Measurements from ENCODE around the gene TCAF1.
"Not testable (repeated sequence)": the region's sequence is repeated elsewhere in the genome, so short reads cannot be mapped to it uniquely, and the experiment has no call there.

Gene TCAF1

GRCh38 chr7:143901332-143901667 is 676 bp downstream of the TCAF1 start:
- DNase-seq: peak; percentile 46

- no peak for DNase-seq
These were observed 1.7 kb downstream of the TCAF1 start for GRCh38 chr7:143900230-143900766.

- DNase-seq: no peak
These were observed 3.2 kb downstream of the TCAF1 start for GRCh38 chr7:143898810-143899209.

- DNase-seq: no peak
These were observed 5.3 kb downstream of the TCAF1 start for GRCh38 chr7:143896667-143897066.

- no peak for DNase-seq
These were observed 9.3 kb downstream of the TCAF1 start for GRCh38 chr7:143892527-143893300.

GRCh38 chr7:143891457-143891856 is 10.5 kb downstream of the TCAF1 start:
- DNase-seq: no peak

- DNase-seq: no peak
These were observed 11.4 kb downstream of the TCAF1 start for GRCh38 chr7:143890558-143890957.

GRCh38 chr7:143889068-143889467 is 12.9 kb downstream of the TCAF1 start:
- DNase-seq: no peak

GRCh38 chr7:143886826-143887477 is 15.0 kb downstream of the TCAF1 start:
- DNase-seq: no peak

- no peak for DNase-seq
These were observed 16.0 kb downstream of the TCAF1 start for GRCh38 chr7:143885951-143886350.

GRCh38 chr7:143884969-143885559 is 16.9 kb downstream of the TCAF1 start:
- no peak for DNase-seq

GRCh38 chr7:143884241-143884968 is 17.6 kb downstream of the TCAF1 start:
- DNase-seq: no peak

- DNase-seq: peak; percentile 91
These were observed 19.3 kb downstream of the TCAF1 start for GRCh38 chr7:143882604-143883078.

GRCh38 chr7:143882020-143882603 is 19.9 kb downstream of the TCAF1 start:
- DNase-seq: peak; percentile 64

GRCh38 chr7:143878884-143879283 is 23.1 kb downstream of the TCAF1 start:
- no peak for DNase-seq

GRCh38 chr7:143877098-143877497 is 24.9 kb downstream of the TCAF1 start:
- DNase-seq: no peak

GRCh38 chr7:143876218-143876617 is 25.8 kb downstream of the TCAF1 start:
- DNase-seq: no peak

- DNase-seq: not testable (repeated sequence)
These were observed 28.7 kb downstream of the TCAF1 start for GRCh38 chr7:143873242-143873641.

- DNase-seq: not testable (repeated sequence)
These were observed 30.4 kb downstream of the TCAF1 start for GRCh38 chr7:143871534-143871933.

GRCh38 chr7:143857994-143858393 is 44.0 kb downstream of the TCAF1 start:
- not testable (repeated sequence) for DNase-seq

- DNase-seq: not testable (repeated sequence)
These were observed 46.5 kb downstream of the TCAF1 start for GRCh38 chr7:143855443-143855842.

GRCh38 chr7:143850682-143851081 is 51.3 kb downstream of the TCAF1 start:
- DNase-seq: no peak

All from NCI-H1105 (cell line).